AG04449 (cell line): ENCODE measurements around the gene SLAIN2.
"Not testable (repeated sequence)": the region's sequence is repeated elsewhere in the genome, so short reads cannot be mapped to it uniquely, and the experiment has no call there.

Experiments used
- CTCF ChIA-PET: fragments of 350-600 bp; formaldehyde crosslinking; extraction: SDS; loops from one replicate; lab custom pipeline; 2021; ENCODE audit warnings: antibody characterized with exemption; lab: Yijun Ruan, JAX
- POLR2A ChIA-PET: fragments of 400-600, 350-600 bp; formaldehyde crosslinking; extraction: SDS; loops from one replicate; lab custom pipeline; 2020; ENCODE audit warnings: antibody characterized with exemption, inconsistent platforms; lab: Yijun Ruan, JAX
- DNase-seq: peaks from one replicate; pipeline ENCODE4 v3.0.0-alpha.2; 2010; ENCODE audit warnings: low read depth, low spot score
- H3K4me3 ChIP-seq: 2 replicates; pipeline ENCODE4 v1.5.1; 2011; ENCODE audit warnings: low read depth, mild to moderate bottlenecking, control low read depth, low read length
- CTCF ChIP-seq: IDR thresholded peaks from one replicate; pipeline ENCODE4 v1.5.1; 2011; ENCODE audit warnings: mild to moderate bottlenecking, moderate library complexity, low read length, control low read depth, inconsistent platforms; ENCODE audit not compliant: insufficient read depth; ENCODE audit errors: missing control alignments

The SLAIN2 gene

GRCh38 chr4:48428926-48429325 is 87.6 kb downstream of the SLAIN2 start:
- TF ChIP-seq CTCF, result no peak
- ChIA-PET POLR2A (no interaction called here), CTCF (interaction anchor here (1.4 to 1.5 kb wide), 2 partner anchors 13 to 19 kb away, joined by 3 read pairs; no protein-coding TSS in a partner anchor)
- DNase-seq, result no peak
- H3K4me3 ChIP-seq, result no peak overlapping the region

GRCh38 chr4:48429709-48430474 is 88.6 kb downstream of the SLAIN2 start:
- ChIA-PET POLR2A (no interaction called here), CTCF (interaction anchor here (1.4 to 1.5 kb wide), 2 partner anchors 12 to 18 kb away, joined by 3 read pairs; no protein-coding TSS in a partner anchor)
- H3K4me3 ChIP-seq, result no peak overlapping the region
- DNase-seq, result no peak
- TF ChIP-seq CTCF, result no peak

- POLR2A ChIA-PET, result no interaction called here
- DNase-seq, result no peak
- CTCF ChIA-PET, result no interaction called here
- TF ChIP-seq CTCF, result no peak
- no peak overlapping the region for H3K4me3 ChIP-seq
These were observed 90.1 kb downstream of the SLAIN2 start for GRCh38 chr4:48431401-48431800.

GRCh38 chr4:48432017-48432416 is 90.7 kb downstream of the SLAIN2 start:
- ChIA-PET CTCF (no interaction called here), POLR2A (no interaction called here)
- no peak for TF ChIP-seq CTCF
- H3K4me3 ChIP-seq, result no peak overlapping the region
- no peak for DNase-seq

GRCh38 chr4:48436318-48436717 is 95.0 kb downstream of the SLAIN2 start:
- CTCF ChIA-PET, result no interaction called here
- DNase-seq, result no peak
- POLR2A ChIA-PET, result no interaction called here
- TF ChIP-seq CTCF, result no peak
- no peak overlapping the region for H3K4me3 ChIP-seq

- CTCF ChIA-PET, result no interaction called here
- no peak for TF ChIP-seq CTCF
- POLR2A ChIA-PET, result no interaction called here
- no peak overlapping the region for H3K4me3 ChIP-seq
- no peak for DNase-seq
These were observed 98.7 kb downstream of the SLAIN2 start for GRCh38 chr4:48439988-48440387.

GRCh38 chr4:48440914-48441313 is 99.6 kb downstream of the SLAIN2 start:
- CTCF ChIA-PET, DNase-seq: not testable (repeated sequence)

More at GRCh38 chr4:48440914-48441313, 99.6 kb downstream of the SLAIN2 start:
- H3K4me3 ChIP-seq, POLR2A ChIA-PET: not testable (repeated sequence)
